Endothelial cell of coronary artery (primary cell): ENCODE data around the gene ZNF526. TPM values are rescaled to one million over a fixed set of nuclear protein-coding genes. Genes with fewer than 3 reads are reported as not detected.

Experiments
- total RNA-seq: library from RNA; depleted of rRNA; stranded (reverse); fragments of >200 nt; gene quantifications from 2 replicates; pipeline ENCODE4 v1.2.3, GENCODE V29; 2014

The ZNF526 gene, protein sequence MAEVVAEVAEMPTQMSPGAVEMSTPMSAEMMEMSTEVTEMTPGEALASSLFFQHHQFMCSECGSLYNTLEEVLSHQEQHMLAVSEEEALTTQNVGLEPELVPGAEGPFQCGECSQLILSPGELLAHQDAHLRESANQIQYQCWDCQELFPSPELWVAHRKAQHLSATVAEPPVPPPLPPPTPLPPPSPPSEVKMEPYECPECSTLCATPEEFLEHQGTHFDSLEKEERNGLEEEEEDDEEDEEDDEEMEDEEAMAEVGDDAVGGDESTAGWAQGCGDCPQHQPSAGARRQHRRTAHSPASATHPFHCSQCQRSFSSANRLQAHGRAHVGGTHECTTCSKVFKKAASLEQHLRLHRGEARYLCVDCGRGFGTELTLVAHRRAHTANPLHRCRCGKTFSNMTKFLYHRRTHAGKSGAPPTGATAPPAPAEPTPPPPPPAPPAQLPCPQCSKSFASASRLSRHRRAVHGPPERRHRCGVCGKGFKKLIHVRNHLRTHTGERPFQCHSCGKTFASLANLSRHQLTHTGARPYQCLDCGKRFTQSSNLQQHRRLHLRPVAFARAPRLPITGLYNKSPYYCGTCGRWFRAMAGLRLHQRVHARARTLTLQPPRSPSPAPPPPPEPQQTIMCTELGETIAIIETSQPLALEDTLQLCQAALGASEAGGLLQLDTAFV
- total RNA-seq, result 8.5 and 11.7 TPM in 2 replicates

GRCh38 chr19:42219812-42220750, at the start of gene ZNF526:
Gene ZNF526 (plus strand): TSS chr19:42220312. CDS start chr19:42224404, 4,092 bp downstream.

GRCh38 chr19:42217520-42218437, 2.3 kb upstream of the ZNF526 start, which contains the start of gene DEDD2:
Gene DEDD2 (minus strand): TSS chr19:42217677. CDS start chr19:42217007, 670 bp downstream.

DNA sequence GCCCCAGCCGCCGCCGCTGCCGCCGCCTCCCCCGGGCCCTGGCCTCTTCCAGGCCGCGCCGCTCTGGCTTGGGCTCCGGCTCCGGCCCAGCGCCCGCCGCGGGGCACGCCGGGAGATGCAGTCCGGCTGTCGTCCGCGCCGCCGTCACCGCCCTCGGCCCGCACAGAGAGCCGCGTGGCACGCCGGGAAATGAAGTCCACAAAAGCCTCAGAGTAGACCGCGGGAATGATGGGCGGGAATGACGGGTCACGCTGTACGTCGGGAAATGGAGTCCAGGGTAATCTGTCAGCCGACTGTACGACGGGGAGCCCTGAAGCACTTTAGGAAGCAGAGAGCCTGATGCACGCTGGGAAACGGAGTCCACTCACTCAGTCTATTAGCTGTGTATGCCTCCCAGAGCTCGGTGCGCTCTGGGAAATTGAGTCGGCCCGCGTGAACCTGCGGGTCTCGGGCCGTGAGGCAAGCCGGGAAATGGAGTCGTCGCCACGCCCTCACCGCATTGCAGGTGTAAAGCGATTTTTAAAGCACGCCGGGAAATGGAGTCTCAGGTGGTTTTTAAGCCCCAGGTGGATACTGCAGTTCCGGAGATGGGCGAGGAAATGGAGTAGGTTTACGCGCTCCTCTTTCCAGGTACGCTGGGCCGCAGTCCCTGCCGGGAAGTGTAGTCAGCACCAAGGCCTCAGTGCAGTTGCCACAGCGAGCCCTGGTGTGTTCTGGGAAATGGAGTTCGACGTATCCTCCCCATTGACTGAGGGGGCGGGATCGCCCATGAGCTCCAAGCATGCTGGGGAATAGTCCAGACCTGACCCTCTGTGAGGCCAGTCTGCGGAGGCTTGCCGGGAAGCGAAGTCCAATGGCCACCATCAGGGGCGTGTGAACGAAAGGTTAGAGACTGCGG, 22.6 kb downstream of the ZNF526 start, which contains the start of gene GSK3A:
TSS of gene GSK3A (minus strand) at position 91 of the 898 bp plus-strand sequence. CDS start 137 bp downstream, outside the sequence.

GRCh38 chr19:42254850-42255765, 35.0 kb downstream of the ZNF526 start, which contains the start of gene ERF:
Gene ERF (minus strand): TSS chr19:42255128. CDS start chr19:42254999, 129 bp downstream.

GRCh38 chr19:42268704-42269477, 48.8 kb downstream of the ZNF526 start, which contains the start of gene CIC:
Gene CIC (plus strand): TSS chr19:42269252. CDS start chr19:42271784, 2,532 bp downstream.

Other genes starting within 250 kb of the ZNF526 start
- gene ATP1A3, start 226.1 kb upstream of the ZNF526 start, total RNA-seq, result under 0.01 TPM in 1 of 2 replicates, not detected in the other
- gene GRIK5, start 150.1 kb upstream of the ZNF526 start, total RNA-seq, result 0.09 and 0.18 TPM in 2 replicates
- 9.9 and 10.3 TPM in 2 replicates for gene ZNF574, start 144.1 kb upstream of the ZNF526 start, total RNA-seq
- 0.19 and 0.27 TPM in 2 replicates for gene POU2F2, start 87.9 kb upstream of the ZNF526 start, total RNA-seq
- gene DEDD2, start 2.6 kb upstream of the ZNF526 start, total RNA-seq, result 13.0 and 14.9 TPM in 2 replicates
- 11.3 and 13.2 TPM in 2 replicates for gene GSK3A, start 22.3 kb downstream of the ZNF526 start, total RNA-seq
- gene ERF, start 34.8 kb downstream of the ZNF526 start, total RNA-seq, result 22.4 and 25.8 TPM in 2 replicates
- 11.9 and 19.3 TPM in 2 replicates for gene CIC, start 48.9 kb downstream of the ZNF526 start, total RNA-seq
- 0.09 and 0.27 TPM in 2 replicates for gene PRR19, start 81.8 kb downstream of the ZNF526 start, total RNA-seq
- gene PAFAH1B3, start 82.3 kb downstream of the ZNF526 start, total RNA-seq, result 19.7 and 52.5 TPM in 2 replicates
- 0.19 TPM in 1 of 2 replicates, not detected in the other for gene TMEM145, start 93.0 kb downstream of the ZNF526 start, total RNA-seq
- 22.0 and 35.5 TPM in 2 replicates for gene MEGF8, start 105.3 kb downstream of the ZNF526 start, total RNA-seq
- not detected in 2 replicates for gene CNFN, start 170.0 kb downstream of the ZNF526 start, total RNA-seq
- 3.5 and 5.3 TPM in 2 replicates for gene LIPE, start 207.1 kb downstream of the ZNF526 start, total RNA-seq
- gene CXCL17, start 222.6 kb downstream of the ZNF526 start, total RNA-seq, result not detected in 2 replicates